A673 (cell line): ENCODE results near the gene CAMSAP1. TPM values are rescaled to one million over a fixed set of nuclear protein-coding genes. Genes with fewer than 3 reads are reported as not detected.

Source experiments
- BruUV-seq: library from RNA; stranded (reverse); fragments of 400-500 nt; replicated peaks from 2 replicates; lab custom pipeline; 2021; lab: Mats Ljungman, UMichigan
- CTCF ChIA-PET: fragments of 300-600 bp; sonication (Branson Sonifier 250); formaldehyde crosslinking; loops from one replicate; lab custom pipeline; 2022; ENCODE audit warnings: antibody characterized with exemption; lab: Charles Lee
- POLR2A ChIA-PET: fragments of 300-600 bp; sonication (Branson Sonifier 250); formaldehyde crosslinking; loops from one replicate; lab custom pipeline; 2022; ENCODE audit warnings: antibody characterized with exemption; ENCODE audit not compliant: low non-redundant PET; lab: Charles Lee
- DNase-seq: peaks from one replicate; pipeline ENCODE4 v3.0.0-alpha.2; 2015; ENCODE audit warnings: low spot score
- H3K27ac ChIP-seq: fragments of 200-600 bp; sonication (generic); 2 replicates; pipeline ENCODE4 v1.5.1; 2016; ENCODE audit warnings: mixed run types, low read depth, mild to moderate bottlenecking, mixed read lengths, antibody characterized with exemption, low read length; ENCODE audit not compliant: poor library complexity, severe bottlenecking
- H3K27me3 ChIP-seq: fragments of 200-600 bp; sonication (generic); replicated peaks from 2 replicates; pipeline ENCODE4 v1.6.1; 2017; ENCODE audit warnings: mixed run types, low read depth, mild to moderate bottlenecking, mixed read lengths, antibody characterized with exemption, low read length; ENCODE audit not compliant: insufficient read depth, poor library complexity
- H3K36me3 ChIP-seq: fragments of 200-600 bp; sonication (generic); 2 replicates; pipeline ENCODE4 v1.6.1; 2016; ENCODE audit warnings: mixed run types, mild to moderate bottlenecking, mixed read lengths, antibody characterized with exemption, low read length; ENCODE audit not compliant: insufficient read depth, poor library complexity, severe bottlenecking
- H3K4me1 ChIP-seq: fragments of 200-600 bp; sonication (generic); 2 replicates; pipeline ENCODE4 v1.6.1; 2017; ENCODE audit warnings: mixed run types, mild to moderate bottlenecking, mixed read lengths, antibody characterized with exemption, low read length; ENCODE audit not compliant: insufficient read depth, poor library complexity, severe bottlenecking
- H3K4me3 ChIP-seq: fragments of 200-600 bp; sonication (generic); 2 replicates; pipeline ENCODE4 v1.5.1; 2016; ENCODE audit warnings: low read depth, mixed run types, mild to moderate bottlenecking, mixed read lengths, low read length; ENCODE audit not compliant: poor library complexity, severe bottlenecking
- H3K9me3 ChIP-seq: fragments of 200-600 bp; sonication (generic); 2 replicates; pipeline ENCODE4 v1.6.1; 2016; ENCODE audit warnings: mixed run types, low read depth, mild to moderate bottlenecking, mixed read lengths, antibody characterized with exemption, low read length; ENCODE audit not compliant: poor library complexity, severe bottlenecking
- EZH2 ChIP-seq: fragments of 200-600 bp; sonication (generic); IDR thresholded peaks from 2 replicates; pipeline ENCODE4 v1.6.1; 2017; ENCODE audit warnings: borderline replicate concordance, low read depth, mild to moderate bottlenecking, mixed read lengths, antibody characterized with exemption, low read length; ENCODE audit not compliant: poor library complexity, severe bottlenecking
- intact Hi-C: fragments of 100-400 bp; cut with micrococcal nuclease; formaldehyde crosslinking; loops from one replicate; pipeline ENCODE4 v1.10.0; 2022; ENCODE audit not compliant: unreplicated experiment
- total RNA-seq: library from RNA; stranded (reverse); gene quantifications from 2 replicates; pipeline ENCODE4 v1.2.3, GENCODE V29; 2021
- TF ChIP-seq, protein P1 (sequence below): fragments of 300-800, 200-600 bp; sonication (generic); conservative IDR thresholded peaks from 2 replicates; pipeline ENCODE4 v1.5.1; 2017; ENCODE audit warnings: low read depth, mild to moderate bottlenecking, antibody characterized with exemption, low read length, moderate library complexity, mixed read lengths

CAMSAP1 gene
- total RNA-seq, 1 experiment from 2014 or later = 52.3 TPM

DNA sequence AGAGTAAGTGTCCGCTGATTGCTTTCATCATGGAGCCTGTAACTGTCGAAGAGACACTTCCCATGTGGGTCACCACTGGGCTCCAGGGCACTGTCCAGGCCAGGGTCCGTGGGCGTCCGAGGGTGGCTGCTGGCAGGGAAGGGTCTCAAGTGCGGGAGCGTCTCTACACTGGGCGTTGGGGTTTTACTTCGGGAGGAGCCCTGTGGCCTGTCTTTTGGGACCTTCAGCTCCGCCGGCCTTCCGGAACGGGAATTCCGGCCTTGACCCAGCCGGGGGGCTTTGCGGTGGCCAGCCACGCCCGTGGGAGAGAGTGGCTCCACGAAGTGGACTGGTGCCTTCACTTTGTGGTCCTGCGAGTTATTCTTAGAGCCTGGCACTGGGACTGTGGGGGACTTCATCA, 86.2 kb downstream of the CAMSAP1 start:
- H3K27ac ChIP-seq = no peak overlapping the region
- ChIA-PET POLR2A (no interaction called here), CTCF (no interaction called here)
- H3K9me3 ChIP-seq = no peaks in the 10 kb centered on the region
- no peak for TF ChIP-seq EZH2
- TF ChIP-seq, protein P1, sequence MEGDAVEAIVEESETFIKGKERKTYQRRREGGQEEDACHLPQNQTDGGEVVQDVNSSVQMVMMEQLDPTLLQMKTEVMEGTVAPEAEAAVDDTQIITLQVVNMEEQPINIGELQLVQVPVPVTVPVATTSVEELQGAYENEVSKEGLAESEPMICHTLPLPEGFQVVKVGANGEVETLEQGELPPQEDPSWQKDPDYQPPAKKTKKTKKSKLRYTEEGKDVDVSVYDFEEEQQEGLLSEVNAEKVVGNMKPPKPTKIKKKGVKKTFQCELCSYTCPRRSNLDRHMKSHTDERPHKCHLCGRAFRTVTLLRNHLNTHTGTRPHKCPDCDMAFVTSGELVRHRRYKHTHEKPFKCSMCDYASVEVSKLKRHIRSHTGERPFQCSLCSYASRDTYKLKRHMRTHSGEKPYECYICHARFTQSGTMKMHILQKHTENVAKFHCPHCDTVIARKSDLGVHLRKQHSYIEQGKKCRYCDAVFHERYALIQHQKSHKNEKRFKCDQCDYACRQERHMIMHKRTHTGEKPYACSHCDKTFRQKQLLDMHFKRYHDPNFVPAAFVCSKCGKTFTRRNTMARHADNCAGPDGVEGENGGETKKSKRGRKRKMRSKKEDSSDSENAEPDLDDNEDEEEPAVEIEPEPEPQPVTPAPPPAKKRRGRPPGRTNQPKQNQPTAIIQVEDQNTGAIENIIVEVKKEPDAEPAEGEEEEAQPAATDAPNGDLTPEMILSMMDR = no peak
- DNase-seq = no peak
- intact Hi-C loops = no loop called here
- H3K4me3 ChIP-seq = no peak overlapping the region
- H3K36me3 ChIP-seq = peaks cover 70% of the 10 kb centered on the region
- no TSS peak for BruUV-seq
- peaks cover 3% of the 10 kb centered on the region for H3K4me1 ChIP-seq
- H3K27me3 ChIP-seq = no peaks in the 10 kb centered on the region

DNA sequence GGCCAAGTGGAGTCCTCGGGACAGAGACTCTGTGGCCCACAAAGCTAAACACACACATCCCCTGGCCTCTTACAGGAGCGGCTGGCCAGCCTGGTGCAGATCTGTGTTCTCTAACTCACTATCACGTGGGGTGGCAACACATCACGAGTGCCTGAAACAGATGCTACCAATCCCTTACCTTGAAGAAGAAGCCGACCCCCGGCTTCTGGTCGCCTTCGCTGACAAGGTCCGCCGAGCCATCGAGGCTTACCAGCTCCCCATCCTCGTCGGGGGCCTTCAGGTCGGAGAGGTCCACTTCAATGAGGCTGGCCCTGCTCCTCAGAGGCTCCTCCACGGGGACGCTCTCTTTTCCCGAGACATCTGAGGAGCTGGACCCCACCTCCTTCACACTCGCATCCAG, 86.7 kb downstream of the CAMSAP1 start:
- ChIA-PET CTCF (no interaction called here), POLR2A (no interaction called here)
- H3K4me1 ChIP-seq = peaks cover 4% of the 10 kb centered on the region
- intact Hi-C loops = no loop called here
- peaks cover 73% of the 10 kb centered on the region for H3K36me3 ChIP-seq
- no TSS peak for BruUV-seq
- H3K27me3 ChIP-seq = no peaks in the 10 kb centered on the region
- no peaks in the 10 kb centered on the region for H3K9me3 ChIP-seq
- DNase-seq = no peak
- no peak overlapping the region for H3K4me3 ChIP-seq
- TF ChIP-seq, protein P1 = no peak
- no peak for TF ChIP-seq EZH2
- no peak overlapping the region for H3K27ac ChIP-seq

DNA sequence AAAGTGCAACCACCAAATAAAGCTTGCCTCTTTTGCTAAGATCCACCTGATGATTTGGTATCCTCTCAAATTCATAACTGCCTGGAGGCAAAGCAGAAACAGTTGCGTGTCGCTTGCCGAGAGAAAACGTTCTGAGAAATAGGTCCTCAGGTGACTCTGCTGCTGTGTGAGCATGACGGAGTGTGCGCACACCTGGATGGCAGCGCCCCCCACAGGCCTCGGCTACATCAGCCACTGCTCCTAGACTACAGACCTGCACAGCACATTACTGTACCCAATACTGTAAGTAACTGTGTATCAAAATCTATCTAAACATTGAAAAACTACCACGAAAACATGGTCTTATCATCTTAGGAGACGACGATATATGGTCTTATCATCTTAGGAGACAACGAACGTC, 87.4 kb downstream of the CAMSAP1 start:
- ChIA-PET CTCF (interaction anchor here (0.6 to 0.7 kb wide), 2 partner anchors 581 to 901 kb away, joined by 3 to 6 read pairs; no protein-coding TSS in a partner anchor), POLR2A (no interaction called here)
- no peak overlapping the region for H3K27ac ChIP-seq
- no TSS peak for BruUV-seq
- H3K27me3 ChIP-seq = no peaks in the 10 kb centered on the region
- H3K4me1 ChIP-seq = peaks cover 4% of the 10 kb centered on the region
- intact Hi-C loops = no loop called here
- H3K36me3 ChIP-seq = peaks cover 80% of the 10 kb centered on the region
- TF ChIP-seq, protein P1 = 0 out of 2 replicates have a peak, but pooled peaks have one; percentile 24
- TF ChIP-seq EZH2 = no peak
- H3K9me3 ChIP-seq = no peaks in the 10 kb centered on the region
- no peak overlapping the region for H3K4me3 ChIP-seq
- no peak for DNase-seq
